CD8-positive, alpha-beta memory T cell (primary cell): ENCODE measurements around the gene KRTAP10-5. TPM values are rescaled to one million over a fixed set of nuclear protein-coding genes. Genes with fewer than 3 reads are reported as not detected.

Experiments used
- CTCF ChIA-PET: fragments of 350-600 bp; sonication (Branson Sonifier 250); formaldehyde crosslinking; loops from one replicate; lab custom pipeline; 2021; ENCODE audit warnings: antibody characterized with exemption; lab: Charles Lee
- POLR2A ChIA-PET: fragments of 350-600 bp; sonication (Branson Sonifier 250); formaldehyde crosslinking; loops from one replicate; lab custom pipeline; 2021; ENCODE audit warnings: antibody characterized with exemption; lab: Charles Lee
- DNase-seq, 5 donors: peaks; one replicate each; pipeline versions ENCODE4 v3.0.0 to v3.0.0-alpha.2; 2020 to 2022; ENCODE audit warnings: mixed read lengths in 1 of 5
- H3K27ac ChIP-seq: one replicate; pipeline ENCODE4 v1.7.0; 2013; ENCODE audit warnings: low read depth, mild to moderate bottlenecking, low read length, moderate library complexity
- H3K27me3 ChIP-seq: 2 replicates; pipeline ENCODE4 v1.7.0; 2013; ENCODE audit warnings: low read length, mild to moderate bottlenecking; ENCODE audit not compliant: insufficient read depth, poor library complexity, severe bottlenecking
- H3K36me3 ChIP-seq: 2 replicates; pipeline ENCODE4 v1.7.0; 2013; ENCODE audit warnings: mild to moderate bottlenecking, low read length, moderate library complexity; ENCODE audit not compliant: insufficient read depth
- H3K4me1 ChIP-seq: 2 replicates; pipeline ENCODE4 v1.7.0; 2013; ENCODE audit warnings: mild to moderate bottlenecking, low read length, moderate library complexity; ENCODE audit not compliant: insufficient read depth
- H3K4me3 ChIP-seq: 2 replicates; pipeline ENCODE4 v1.7.0; 2013; ENCODE audit warnings: mild to moderate bottlenecking, low read length
- H3K9me3 ChIP-seq: 2 replicates; pipeline ENCODE4 v1.7.0; 2013; ENCODE audit warnings: mild to moderate bottlenecking, low read length
- H3K27ac Mint-ChIP-seq, 8 donors: one replicate each; pipeline ENCODE4 v1.8.0; 2020 to 2021; ENCODE audit warnings: mixed read lengths in 8 of 8, mild to moderate bottlenecking in 6 of 8, inconsistent platforms in 3 of 8, moderate library complexity in 3 of 8
- H3K27me3 Mint-ChIP-seq, 2 donors: one replicate each; pipeline ENCODE4 v1.8.0; 2020 to 2021; ENCODE audit warnings: mixed read lengths in 2 of 2, mild to moderate bottlenecking in 1 of 2, moderate library complexity in 1 of 2
- H3K36me3 Mint-ChIP-seq, 3 donors: one replicate each; pipeline ENCODE4 v1.8.0; 2020 to 2021; ENCODE audit warnings: mixed read lengths in 3 of 3, inconsistent platforms in 1 of 3, mild to moderate bottlenecking in 1 of 3
- H3K4me1 Mint-ChIP-seq, 3 donors: one replicate each; pipeline ENCODE4 v1.8.0; 2020 to 2021; ENCODE audit warnings: mixed read lengths in 3 of 3, inconsistent platforms in 1 of 3, mild to moderate bottlenecking in 1 of 3
- H3K4me3 Mint-ChIP-seq, 7 donors: one replicate each; pipeline ENCODE4 v1.8.0; 2020 to 2021; ENCODE audit warnings: mixed read lengths in 7 of 7, mild to moderate bottlenecking in 6 of 7, moderate library complexity in 4 of 7, inconsistent platforms in 2 of 7
- H3K9me3 Mint-ChIP-seq, 5 donors: one replicate each; pipeline ENCODE4 v1.8.0; 2020 to 2022; ENCODE audit warnings: mixed read lengths in 5 of 5, mild to moderate bottlenecking in 3 of 5, moderate library complexity in 2 of 5, inconsistent platforms in 1 of 5
- polyA plus RNA-seq: library from polyadenylated mRNA; unstranded; fragments of 300-500 nt; fragmentation: Illumina TruSeq; gene quantifications from one replicate; pipeline ENCODE4 v1.2.3, GENCODE V29; 2021
- total RNA-seq, 2 experiments: library from RNA; stranded (reverse); gene quantifications; one replicate each; pipeline ENCODE4 v1.2.3, GENCODE V29; 2021

Gene KRTAP10-5
- total and polyA plus RNA-seq, 3 experiments from 2014 or later: not detected

DNA sequence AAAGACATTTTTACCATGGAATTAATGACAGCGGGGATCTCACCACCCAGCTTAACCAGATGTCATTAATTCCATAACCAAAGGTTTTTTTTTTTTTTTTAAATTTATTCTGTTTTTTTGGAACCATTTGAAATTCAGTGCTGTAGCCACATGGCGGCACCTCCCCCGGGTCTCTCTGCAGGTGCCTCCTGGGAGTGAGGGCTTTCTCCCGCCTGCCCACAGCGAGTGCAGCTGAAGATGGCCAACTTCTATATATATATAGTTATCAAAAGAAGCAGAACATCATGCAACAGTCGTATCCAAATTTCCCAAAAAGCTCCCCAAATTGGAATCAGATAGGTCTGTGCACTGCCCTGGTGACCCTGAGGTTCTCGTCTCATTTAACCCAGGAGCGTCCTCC lies 35.1 kb upstream of the KRTAP10-5 start:
- H3K36me3 Mint-ChIP-seq: peaks cover 9 to 24% (median 16%) of the 10 kb centered on the region in 3 donors
- CTCF ChIA-PET: no interaction called here
- no peak for DNase-seq
- H3K4me1 ChIP-seq: peaks cover 47% of the 10 kb centered on the region
- no peaks in the 10 kb centered on the region for H3K27me3 ChIP-seq
- peaks cover 0 to 2% of the 10 kb centered on the region in 2 donors for H3K27me3 Mint-ChIP-seq
- no peak overlapping the region for H3K27ac ChIP-seq
- POLR2A ChIA-PET: no interaction called here
- peaks cover 40 to 55% (median 51%) of the 10 kb centered on the region in 3 donors for H3K4me1 Mint-ChIP-seq
- no peaks in the 10 kb centered on the region for H3K36me3 ChIP-seq
- peaks cover 13 to 27% (median 25%) of the 10 kb centered on the region in 5 donors for H3K9me3 Mint-ChIP-seq
- H3K9me3 ChIP-seq: peaks cover 4% of the 10 kb centered on the region
- H3K27ac Mint-ChIP-seq: peak overlapping the region in 2 of 8 donors; percentile 17 to 75
- no peak overlapping the region for H3K4me3 ChIP-seq
- H3K4me3 Mint-ChIP-seq: no peak overlapping the region

- H3K27me3 Mint-ChIP-seq: peaks cover 0 to 2% of the 10 kb centered on the region in 2 donors
- Histone ChIP-seq H3K27ac (no peak overlapping the region), H3K4me1 (peaks cover 45% of the 10 kb centered on the region), H3K27me3 (no peaks in the 10 kb centered on the region), H3K4me3 (no peak overlapping the region), H3K36me3 (no peaks in the 10 kb centered on the region), H3K9me3 (peaks cover 4% of the 10 kb centered on the region)
- H3K27ac Mint-ChIP-seq: no peak overlapping the region
- peaks cover 37 to 50% (median 48%) of the 10 kb centered on the region in 3 donors for H3K4me1 Mint-ChIP-seq
- CTCF ChIA-PET: no interaction called here
- H3K4me3 Mint-ChIP-seq: no peak overlapping the region
- DNase-seq: no peak
- peaks cover 8 to 20% (median 13%) of the 10 kb centered on the region in 3 donors for H3K36me3 Mint-ChIP-seq
- peaks cover 11 to 28% (median 24%) of the 10 kb centered on the region in 5 donors for H3K9me3 Mint-ChIP-seq
- POLR2A ChIA-PET: no interaction called here
Measured at GRCh38 chr21:44614961-44615391, 34.6 kb upstream of the KRTAP10-5 start.

DNA sequence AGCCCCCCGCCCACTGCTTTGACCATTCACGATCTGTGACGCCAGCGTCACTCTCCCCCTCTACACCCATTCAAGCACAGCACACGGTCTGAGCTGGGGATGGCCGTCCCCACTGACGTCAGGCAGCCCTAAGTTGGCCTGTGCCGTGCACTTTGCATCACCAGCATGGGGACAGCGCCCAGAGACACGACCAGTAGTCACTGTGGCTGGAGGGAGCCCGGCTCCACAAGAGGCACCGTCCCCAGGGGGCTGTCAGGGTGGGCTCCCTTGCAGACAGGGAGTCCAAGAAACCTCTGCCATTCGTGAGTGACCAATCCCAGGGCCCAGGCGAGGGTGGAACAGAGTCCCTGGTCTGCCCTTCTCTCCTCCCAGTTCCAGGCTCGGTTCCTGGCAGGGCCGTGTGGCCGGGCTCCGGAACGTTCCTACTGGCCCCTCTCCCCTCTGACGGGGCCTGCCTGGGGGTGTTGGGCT lies 33.8 kb upstream of the KRTAP10-5 start:
- Mint-ChIP-seq H3K27ac (no peak overlapping the region), H3K9me3 (peaks cover 12 to 28% (median 24%) of the 10 kb centered on the region in 5 donors), H3K36me3 (peaks cover 3 to 20% (median 6%) of the 10 kb centered on the region in 3 donors), H3K27me3 (peaks cover 0 to 2% of the 10 kb centered on the region in 2 donors), H3K4me3 (no peak overlapping the region), H3K4me1 (peaks cover 29 to 42% (median 40%) of the 10 kb centered on the region in 3 donors)
- peaks cover 37% of the 10 kb centered on the region for H3K4me1 ChIP-seq
- no peak overlapping the region for H3K27ac ChIP-seq
- no peaks in the 10 kb centered on the region for H3K27me3 ChIP-seq
- peaks cover 4% of the 10 kb centered on the region for H3K9me3 ChIP-seq
- no peak overlapping the region for H3K4me3 ChIP-seq
- CTCF ChIA-PET: no interaction called here
- POLR2A ChIA-PET: no interaction called here
- no peak for DNase-seq
- no peaks in the 10 kb centered on the region for H3K36me3 ChIP-seq

- Histone ChIP-seq H3K4me1 (peaks cover 31% of the 10 kb centered on the region), H3K27ac (no peak overlapping the region), H3K9me3 (peaks cover 4% of the 10 kb centered on the region), H3K4me3 (no peak overlapping the region), H3K27me3 (no peaks in the 10 kb centered on the region), H3K36me3 (no peaks in the 10 kb centered on the region)
- Mint-ChIP-seq H3K4me3 (no peak overlapping the region), H3K27ac (no peak overlapping the region), H3K4me1 (peaks cover 23 to 36% (median 34%) of the 10 kb centered on the region in 3 donors), H3K36me3 (peaks cover 2 to 20% (median 3%) of the 10 kb centered on the region in 3 donors), H3K9me3 (peaks cover 15 to 28% (median 24%) of the 10 kb centered on the region in 5 donors), H3K27me3 (peaks cover 0 to 2% of the 10 kb centered on the region in 2 donors)
- no peak for DNase-seq
- ChIA-PET CTCF (no interaction called here), POLR2A (no interaction called here)
Measured at GRCh38 chr21:44613386-44614155, 33.2 kb upstream of the KRTAP10-5 start.

- ChIA-PET POLR2A (no interaction called here), CTCF (no interaction called here)
- H3K4me1 ChIP-seq: peaks cover 23% of the 10 kb centered on the region
- H3K4me1 Mint-ChIP-seq: peaks cover 16 to 27% (median 26%) of the 10 kb centered on the region in 3 donors
- H3K9me3 ChIP-seq: peaks cover 4% of the 10 kb centered on the region
- H3K36me3 Mint-ChIP-seq: peaks cover 1 to 20% (median 2%) of the 10 kb centered on the region in 3 donors
- no peak overlapping the region for H3K4me3 ChIP-seq
- H3K36me3 ChIP-seq: no peaks in the 10 kb centered on the region
- H3K9me3 Mint-ChIP-seq: peaks cover 15 to 28% (median 24%) of the 10 kb centered on the region in 5 donors
- peaks cover 1% of the 10 kb centered on the region for H3K27me3 ChIP-seq
- DNase-seq: no peak
- H3K27ac ChIP-seq: no peak overlapping the region
- peaks cover 0 to 5% of the 10 kb centered on the region in 2 donors for H3K27me3 Mint-ChIP-seq
- H3K27ac Mint-ChIP-seq: peak overlapping the region in 1 of 8 donors; percentile 57
- no peak overlapping the region for H3K4me3 Mint-ChIP-seq
Measured at GRCh38 chr21:44612669-44613229, 32.3 kb upstream of the KRTAP10-5 start.

GRCh38 chr21:44612029-44612486 lies 31.7 kb upstream of the KRTAP10-5 start, which contains the start of gene KRTAP10-8:
Gene KRTAP10-8 (plus strand): TSS chr21:44612079. CDS start chr21:44612101, 22 bp downstream.
- H3K36me3 Mint-ChIP-seq: peaks cover 1 to 20% (median 2%) of the 10 kb centered on the region in 3 donors
- Histone ChIP-seq H3K4me1 (peaks cover 16% of the 10 kb centered on the region), H3K9me3 (peaks cover 4% of the 10 kb centered on the region), H3K36me3 (no peaks in the 10 kb centered on the region), H3K27ac (no peak within 1 kb of the TSS), H3K4me3 (no peak within 1 kb of the TSS), H3K27me3 (peaks cover 5% of the 10 kb centered on the region)
- peaks cover 1 to 7% of the 10 kb centered on the region in 2 donors for H3K27me3 Mint-ChIP-seq
- H3K9me3 Mint-ChIP-seq: peaks cover 15 to 28% (median 24%) of the 10 kb centered on the region in 5 donors
- CTCF ChIA-PET: no interaction called here
- DNase-seq: no peak
- no peak within 1 kb of the TSS for H3K4me3 Mint-ChIP-seq
- peaks cover 14 to 21% (median 19%) of the 10 kb centered on the region in 3 donors for H3K4me1 Mint-ChIP-seq
- H3K27ac Mint-ChIP-seq: peak within 1 kb of the TSS in 1 of 8 donors; percentile 47
- POLR2A ChIA-PET: no interaction called here

DNA sequence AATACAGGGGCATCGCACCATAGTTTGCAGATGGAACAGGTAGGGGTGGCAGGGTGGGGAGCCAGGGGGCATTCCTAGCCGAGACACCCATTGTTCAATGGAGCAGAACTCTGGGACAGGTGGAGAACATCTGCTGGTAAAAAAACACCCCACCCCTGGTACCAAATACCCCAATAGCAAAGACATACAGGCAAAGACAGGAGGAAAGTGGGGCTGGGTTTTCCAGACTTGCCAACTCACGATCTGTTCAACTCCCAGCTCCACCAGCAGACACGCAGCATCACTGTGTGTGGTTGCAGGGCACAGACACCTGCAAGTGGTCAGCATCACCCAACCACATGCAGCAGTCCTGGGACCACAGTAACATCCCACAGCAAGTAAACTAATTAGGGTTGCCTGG lies 31.1 kb upstream of the KRTAP10-5 start:
- no peak overlapping the region for H3K4me3 Mint-ChIP-seq
- peaks cover 15 to 28% (median 24%) of the 10 kb centered on the region in 5 donors for H3K9me3 Mint-ChIP-seq
- H3K36me3 Mint-ChIP-seq: peaks cover 1 to 20% (median 2%) of the 10 kb centered on the region in 3 donors
- Histone ChIP-seq H3K27me3 (peaks cover 5% of the 10 kb centered on the region), H3K4me1 (peaks cover 11% of the 10 kb centered on the region), H3K4me3 (no peak overlapping the region), H3K9me3 (peaks cover 4% of the 10 kb centered on the region), H3K27ac (no peak overlapping the region), H3K36me3 (no peaks in the 10 kb centered on the region)
- H3K27me3 Mint-ChIP-seq: peaks cover 1 to 8% of the 10 kb centered on the region in 2 donors
- ChIA-PET CTCF (no interaction called here), POLR2A (no interaction called here)
- H3K27ac Mint-ChIP-seq: no peak overlapping the region
- H3K4me1 Mint-ChIP-seq: peaks cover 11 to 16% (median 14%) of the 10 kb centered on the region in 3 donors
- no peak for DNase-seq
